ENCODE measurements around the gene RIPK1. TPM values are rescaled to one million over a fixed set of nuclear protein-coding genes. Genes with fewer than 3 reads are reported as not detected.

Gene RIPK1
- total and polyA plus RNA-seq, 2 donors (not counting 3 experiments of a cell fraction or from before 2014, with no cell fraction given), result 11.2 to 20.6 TPM

GRCh38 chr6:3019065-3019464, 49.2 kb upstream of the RIPK1 start:
- H3K9me3 ChIP-seq (replicated peaks; ENCODE audit: control insufficient read depth, insufficient read depth, low read length), result no peaks in the 10 kb centered on the region
- TF ChIP-seq POLR2A (IDR thresholded peaks at IDR 0.05; ENCODE audit: low read depth, low read length), result no peak
- no peak for TF ChIP-seq EZH2 (IDR thresholded peaks at IDR 0.05; ENCODE audit: borderline replicate concordance, low read depth, low read length, severe bottlenecking)
- no peak for TF ChIP-seq CTCF (IDR thresholded peaks at IDR 0.05; ENCODE audit: extremely low read depth in 1 of 2, insufficient read depth in 1 of 2, low read depth in 1 of 2, low read length in 2 of 2)
- no peak for TF ChIP-seq FOS (IDR thresholded peaks at IDR 0.05; ENCODE audit: borderline replicate concordance, insufficient read depth, low read length)
- no peak for TF ChIP-seq MAX (IDR thresholded peaks at IDR 0.05; ENCODE audit: insufficient read depth, insufficient read length)
- DNase-seq (ENCODE audit: low read depth, low spot score), result no peak
- no TSS peak for BruUV-seq (replicated peaks)
- ChIA-PET CTCF (interaction anchor here (1.2 to 2.9 kb wide), 2 partner anchors 17 to 19 kb away, joined by 3 to 18 read pairs; no protein-coding TSS in a partner anchor), POLR2A (no interaction called here)
- no peak overlapping the region for H3K4me3 ChIP-seq (replicated peaks in 1 of 3; ENCODE audit: insufficient read depth in 1 of 3, low read depth in 1 of 3, low read length in 3 of 3)
- H3K4me2 ChIP-seq (ENCODE audit: insufficient read depth, low read length), result no peak overlapping the region
- no peak overlapping the region for H3K27ac ChIP-seq (ENCODE audit: insufficient read depth, low read depth, low read length)
- FAIRE-seq, result no peak
- H3K27me3 ChIP-seq (ENCODE audit: control insufficient read depth in 2 of 2, insufficient read depth in 2 of 2, low read length in 2 of 2), result no peaks in the 10 kb centered on the region
- no peak overlapping the region for H2AFZ ChIP-seq (ENCODE audit: low read depth, low read length)
- peaks cover 10% of the 10 kb centered on the region for H3K4me1 ChIP-seq (ENCODE audit: control insufficient read depth, extremely low read depth, insufficient read depth, low read length)
- dilution Hi-C loops (cut with MboI; ENCODE audit: extremely low pct_ligation_motif_present, low sequenced_read_pairs), result no loop called here
- no peaks in the 10 kb centered on the region for H3K36me3 ChIP-seq (ENCODE audit: control insufficient read depth in 2 of 2, extremely low read depth in 1 of 2, insufficient read depth in 2 of 2, low read length in 2 of 2)
- intact Hi-C loops (cut with micrococcal nuclease), result no loop called here
- no peaks in the 10 kb centered on the region for H3K9me1 ChIP-seq (replicated peaks; ENCODE audit: control insufficient read depth, extremely low read depth, insufficient read depth, low read length)
- H3K9ac ChIP-seq (replicated peaks; ENCODE audit: extremely low read depth, insufficient read depth, low read length), result no peak overlapping the region
- no peaks in the 10 kb centered on the region for H3K79me2 ChIP-seq (ENCODE audit: control insufficient read depth, insufficient read depth, low read length)
- no peaks in the 10 kb centered on the region for H4K20me1 ChIP-seq (replicated peaks; ENCODE audit: control insufficient read depth, extremely low read depth, insufficient read depth, low read length)

GRCh38 chr6:3019749-3020320, 48.5 kb upstream of the RIPK1 start:
- intact Hi-C loops (cut with micrococcal nuclease), result no loop called here
- H3K4me2 ChIP-seq (ENCODE audit: insufficient read depth, low read length), result no peak overlapping the region
- no peaks in the 10 kb centered on the region for H3K36me3 ChIP-seq (ENCODE audit: control insufficient read depth in 2 of 2, extremely low read depth in 1 of 2, insufficient read depth in 2 of 2, low read length in 2 of 2)
- H3K9me1 ChIP-seq (replicated peaks; ENCODE audit: control insufficient read depth, extremely low read depth, insufficient read depth, low read length), result no peaks in the 10 kb centered on the region
- no peak overlapping the region for H3K27ac ChIP-seq (ENCODE audit: insufficient read depth, low read depth, low read length)
- no peaks in the 10 kb centered on the region for H3K79me2 ChIP-seq (ENCODE audit: control insufficient read depth, insufficient read depth, low read length)
- H3K4me3 ChIP-seq (replicated peaks in 1 of 3; ENCODE audit: insufficient read depth in 1 of 3, low read depth in 1 of 3, low read length in 3 of 3), result no peak overlapping the region
- ChIA-PET CTCF (interaction anchor here (1.1 to 2.9 kb wide), 3 partner anchors 9 to 19 kb away, joined by 3 to 18 read pairs (median 3); no protein-coding TSS in a partner anchor), POLR2A (no interaction called here)
- no peak for FAIRE-seq
- H3K4me1 ChIP-seq (ENCODE audit: control insufficient read depth, extremely low read depth, insufficient read depth, low read length), result peaks cover 18% of the 10 kb centered on the region
- H3K9me3 ChIP-seq (replicated peaks; ENCODE audit: control insufficient read depth, insufficient read depth, low read length), result no peaks in the 10 kb centered on the region
- no peak overlapping the region for H3K9ac ChIP-seq (replicated peaks; ENCODE audit: extremely low read depth, insufficient read depth, low read length)
- TF ChIP-seq JUN (IDR thresholded peaks at IDR 0.05; ENCODE audit: borderline replicate concordance, insufficient read depth, insufficient read length, low read depth), result no peak
- no peak for TF ChIP-seq POLR2AphosphoS5 (IDR thresholded peaks at IDR 0.05; ENCODE audit: insufficient read depth, low read depth, low read length)
- TF ChIP-seq MAX (IDR thresholded peaks at IDR 0.05; ENCODE audit: insufficient read depth, insufficient read length), result no peak
- no peak for TF ChIP-seq FOS (IDR thresholded peaks at IDR 0.05; ENCODE audit: borderline replicate concordance, insufficient read depth, low read length)
- TF ChIP-seq MYC (IDR thresholded peaks at IDR 0.05; ENCODE audit: low read depth, low read length), result no peak
- TF ChIP-seq CTCF (IDR thresholded peaks at IDR 0.05; ENCODE audit: extremely low read depth in 1 of 2, insufficient read depth in 1 of 2, low read depth in 1 of 2, low read length in 2 of 2), result no peak
- no peak for TF ChIP-seq GATA2 (IDR thresholded peaks at IDR 0.05; ENCODE audit: insufficient read depth, insufficient read length, low read depth, low read length)
- no peak for TF ChIP-seq POLR2A (IDR thresholded peaks at IDR 0.05; ENCODE audit: low read depth, low read length)
- TF ChIP-seq EZH2 (IDR thresholded peaks at IDR 0.05; ENCODE audit: borderline replicate concordance, low read depth, low read length, severe bottlenecking), result no peak
- H4K20me1 ChIP-seq (replicated peaks; ENCODE audit: control insufficient read depth, extremely low read depth, insufficient read depth, low read length), result no peaks in the 10 kb centered on the region
- H3K27me3 ChIP-seq (ENCODE audit: control insufficient read depth in 2 of 2, insufficient read depth in 2 of 2, low read length in 2 of 2), result no peaks in the 10 kb centered on the region
- dilution Hi-C loops (cut with MboI; ENCODE audit: extremely low pct_ligation_motif_present, low sequenced_read_pairs), result no loop called here
- no TSS peak for BruUV-seq (replicated peaks)
- no peak overlapping the region for H2AFZ ChIP-seq (ENCODE audit: low read depth, low read length)
- DNase-seq (ENCODE audit: low read depth, low spot score), result no peak
